Urinary bladder (tissue), 4 donors: ENCODE data around the gene TMEM164. TPM values are rescaled to one million over a fixed set of nuclear protein-coding genes. Genes with fewer than 3 reads are reported as not detected.
A peak's percentile ranks its signal among the peaks of the same experiment; 100 is the strongest.

ENCODE experiments used
- DNase-seq: peaks from one replicate; pipeline ENCODE4 v3.0.0-alpha.2; 2015; ENCODE audit errors: extremely low spot score
- H3K27ac ChIP-seq: one replicate; pipeline ENCODE4 v1.5.1; 2013; ENCODE audit warnings: low read depth, mild to moderate bottlenecking, moderate library complexity
- H3K36me3 ChIP-seq: one replicate; pipeline ENCODE4 v1.6.1; 2013; ENCODE audit warnings: mild to moderate bottlenecking, moderate library complexity; ENCODE audit not compliant: insufficient read depth
- H3K4me1 ChIP-seq: one replicate; pipeline ENCODE4 v1.6.1; 2013; ENCODE audit warnings: mild to moderate bottlenecking, moderate library complexity; ENCODE audit not compliant: insufficient read depth
- H3K4me3 ChIP-seq: one replicate; pipeline ENCODE4 v1.5.1; 2013; ENCODE audit warnings: low read depth, low read length
- WGBS: extraction: QIAGEN DNeasy Blood & Tissue Kit; methylation state at CpG from one replicate; pipeline ENCODE4 v1.1.7; 2013; 5-methylcytosine and 5-hydroxymethylcytosine counted together
- polyA plus RNA-seq: library from polyadenylated mRNA; stranded (reverse); fragments of 200-250 nt; gene quantifications from one replicate; pipeline ENCODE4 v1.2.3, GENCODE V29; 2013
- total RNA-seq: library from RNA; depleted of rRNA; stranded (reverse); fragments of >200 nt; gene quantifications from one replicate; pipeline ENCODE4 v1.2.3, GENCODE V29; 2014
- donor health status: healthy with polysubstance abuse.
- donor health status: healthy.

Gene TMEM164
- total and polyA plus RNA-seq, 2 donors = 10.3 to 12.4 TPM

DNA sequence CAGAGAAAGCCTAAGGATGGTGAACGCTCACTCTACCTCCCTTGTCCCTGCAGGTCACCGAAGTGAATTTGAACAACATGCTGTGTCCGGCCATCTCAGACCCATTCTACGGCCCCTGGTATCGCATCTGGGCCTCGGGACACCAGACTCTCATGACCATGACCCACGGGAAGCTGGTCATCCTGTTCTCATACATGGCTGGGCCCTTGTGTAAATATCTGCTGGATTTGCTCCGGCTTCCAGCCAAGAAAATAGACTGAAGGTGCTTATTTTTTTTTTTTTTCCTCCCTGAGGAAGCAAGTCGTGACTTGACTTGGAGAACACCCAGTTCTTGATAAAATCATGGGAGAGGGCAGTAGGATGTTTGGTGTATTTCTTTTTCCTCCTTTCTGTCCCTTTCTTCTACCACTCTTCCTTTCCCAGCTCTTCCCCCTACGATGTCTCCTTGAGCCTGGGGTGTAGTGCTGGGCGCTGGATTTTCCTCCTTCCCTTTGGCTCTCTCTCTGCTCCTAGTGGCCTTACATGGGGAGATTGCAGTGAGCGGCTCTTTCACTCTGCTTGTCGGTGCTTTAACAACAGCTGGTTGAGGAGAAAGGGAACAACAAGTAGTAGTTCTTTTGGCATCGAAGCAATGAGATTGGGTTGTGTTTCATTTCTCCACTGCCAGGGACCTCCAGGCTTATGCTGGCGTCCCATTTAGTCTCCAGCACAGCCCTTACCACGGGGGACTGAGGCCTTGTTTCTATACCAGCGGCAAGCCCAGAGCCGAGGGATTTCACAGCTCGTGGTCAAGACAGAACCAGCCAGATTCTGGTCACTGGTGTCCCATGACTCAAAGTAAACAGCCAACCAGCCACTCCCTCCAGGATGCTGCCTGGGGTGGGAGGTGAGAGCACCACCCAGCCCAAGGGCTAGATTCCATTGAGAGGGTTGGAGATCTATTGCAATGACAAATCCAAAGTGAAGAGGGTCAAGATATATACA is 170.6 kb downstream of the TMEM164 start:
- WGBS = 85% methylated on average over 19 of the region's 19 CpGs
- DNase-seq = peak; percentile 7

DNA sequence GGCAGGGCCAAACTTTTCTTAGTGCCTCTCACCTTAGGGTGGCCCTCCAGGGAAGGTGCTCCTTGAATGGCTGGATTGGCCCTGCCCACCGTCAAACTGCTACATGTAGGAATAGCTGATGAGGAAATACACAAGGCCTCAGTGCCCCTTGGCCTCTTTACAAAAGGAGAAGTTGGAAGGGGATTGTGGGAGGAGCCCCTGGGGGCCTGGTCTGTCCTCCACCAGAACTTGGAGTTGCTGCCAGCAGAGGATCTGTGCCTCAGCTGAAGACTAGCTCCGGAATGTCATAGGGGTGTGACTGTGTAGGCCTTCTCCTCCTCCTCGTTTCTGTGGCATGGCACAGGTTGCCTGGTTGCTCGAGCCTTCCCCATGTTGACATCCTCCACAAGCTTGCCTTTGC is 172.2 kb downstream of the TMEM164 start:
- Histone ChIP-seq H3K27ac (no peak overlapping the region), H3K4me3 (no peak overlapping the region), H3K4me1 (no peaks in the 10 kb centered on the region), H3K36me3 (no peaks in the 10 kb centered on the region)
- WGBS = 83% methylated on average over 4 of the region's 4 CpGs
- no peak for DNase-seq

More for the DNA sequence above, 170.6 kb downstream of the TMEM164 start:
- Histone ChIP-seq H3K4me3 (no peak overlapping the region), H3K27ac (no peak overlapping the region), H3K4me1 (no peaks in the 10 kb centered on the region), H3K36me3 (no peaks in the 10 kb centered on the region)

DNA sequence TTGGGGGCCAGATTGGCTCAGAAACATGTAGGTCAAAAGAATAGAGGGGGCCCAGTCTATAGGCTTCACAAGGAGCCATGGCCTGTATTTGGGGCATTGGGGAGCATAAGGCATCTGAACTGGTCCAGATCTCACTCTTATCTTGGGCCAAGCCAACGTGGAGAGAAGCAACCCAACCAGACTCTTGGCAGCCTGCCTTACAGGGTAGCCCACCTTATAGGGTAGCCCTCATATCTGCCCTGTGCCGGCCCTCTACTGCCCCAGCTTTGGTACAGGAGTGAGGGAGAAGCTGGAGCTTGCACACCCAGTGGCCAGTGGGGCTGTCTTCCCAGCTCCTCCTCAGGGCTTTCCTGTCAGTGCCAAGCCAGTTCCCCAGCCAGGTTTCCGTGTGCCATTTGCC is 172.8 kb downstream of the TMEM164 start:
- 95% methylated on average over 3 of the region's 3 CpGs for WGBS

DNA sequence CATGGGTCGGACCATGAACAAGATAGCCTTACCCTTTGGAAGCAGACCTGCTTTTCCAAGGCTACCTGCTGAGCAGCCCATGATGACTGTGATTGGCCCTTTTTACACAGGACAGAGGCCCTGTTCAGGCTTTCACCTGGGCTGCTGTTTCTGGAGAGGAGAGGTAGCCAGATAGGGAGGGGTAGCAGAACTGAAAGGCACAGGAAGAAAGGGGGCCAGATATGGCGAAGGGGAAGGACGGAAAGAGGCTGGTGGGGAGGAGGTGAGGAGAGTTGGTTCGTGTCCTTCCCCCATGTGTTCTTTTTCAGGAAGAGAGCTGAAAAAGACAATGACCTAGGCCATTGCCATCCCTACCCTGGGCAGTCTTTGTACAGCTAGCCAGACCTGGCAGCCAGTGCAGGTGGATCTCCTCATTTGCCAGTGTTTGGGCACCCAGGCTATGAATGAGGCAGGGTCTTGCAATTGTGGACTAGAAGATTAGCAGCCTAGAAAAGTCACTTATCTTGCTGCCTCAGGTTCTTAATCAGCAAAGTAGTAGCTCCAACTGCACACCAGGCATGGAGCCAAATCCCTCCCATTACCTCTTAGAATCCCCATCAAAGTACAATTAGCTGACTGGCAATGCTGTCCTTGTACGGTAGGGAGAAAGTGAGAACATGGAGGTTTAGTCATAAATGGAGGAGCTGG is 175.4 kb downstream of the TMEM164 start:
- no peaks in the 10 kb centered on the region for H3K4me1 ChIP-seq
- no peak for DNase-seq
- 91% methylated on average over 5 of the region's 5 CpGs for WGBS
- H3K36me3 ChIP-seq = no peaks in the 10 kb centered on the region
- H3K4me3 ChIP-seq = no peak overlapping the region
- no peak overlapping the region for H3K27ac ChIP-seq

More for the DNA sequence above, 172.8 kb downstream of the TMEM164 start:
- Histone ChIP-seq H3K4me3 (no peak overlapping the region), H3K36me3 (no peaks in the 10 kb centered on the region), H3K4me1 (no peaks in the 10 kb centered on the region), H3K27ac (no peak overlapping the region)
- no peak for DNase-seq

DNA sequence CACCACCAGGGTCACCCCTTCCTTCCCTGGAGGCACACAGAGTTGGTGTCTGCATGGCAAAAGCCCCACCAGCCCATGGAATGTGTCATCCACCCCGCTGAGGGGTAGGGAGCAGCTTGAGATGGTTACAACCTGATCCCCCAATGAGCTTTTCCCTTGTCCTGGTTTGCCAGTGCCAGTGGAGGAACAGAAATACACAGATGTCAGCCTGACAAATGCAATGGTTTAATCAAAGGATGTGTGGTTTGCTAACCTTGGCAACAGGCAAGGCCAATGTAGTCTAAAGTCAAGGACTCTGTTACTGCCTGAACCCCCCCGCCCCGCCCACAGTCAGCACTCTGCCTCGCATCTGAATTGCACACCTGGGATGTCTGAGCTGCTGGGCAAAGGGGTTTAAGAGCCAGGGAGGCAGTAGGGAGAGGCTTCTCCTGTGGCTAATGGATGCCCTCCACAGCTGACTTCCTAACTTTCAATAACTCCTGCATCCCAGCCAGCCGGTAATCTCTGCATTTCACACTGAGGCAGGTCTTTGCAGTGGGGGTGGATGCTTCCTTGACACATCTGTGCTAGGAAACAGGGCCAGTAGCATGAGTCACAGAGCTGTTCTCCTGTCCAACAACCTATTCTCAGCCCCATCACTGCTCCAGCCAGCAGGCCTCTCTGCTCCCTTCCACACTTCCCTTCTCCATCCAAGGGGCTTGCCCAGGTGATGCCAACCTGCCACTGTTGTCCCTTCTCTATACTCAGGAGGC is 177.4 kb downstream of the TMEM164 start:
- H3K27ac ChIP-seq = no peak overlapping the region
- 66% methylated on average over 5 of the region's 5 CpGs for WGBS
- DNase-seq = no peak

DNA sequence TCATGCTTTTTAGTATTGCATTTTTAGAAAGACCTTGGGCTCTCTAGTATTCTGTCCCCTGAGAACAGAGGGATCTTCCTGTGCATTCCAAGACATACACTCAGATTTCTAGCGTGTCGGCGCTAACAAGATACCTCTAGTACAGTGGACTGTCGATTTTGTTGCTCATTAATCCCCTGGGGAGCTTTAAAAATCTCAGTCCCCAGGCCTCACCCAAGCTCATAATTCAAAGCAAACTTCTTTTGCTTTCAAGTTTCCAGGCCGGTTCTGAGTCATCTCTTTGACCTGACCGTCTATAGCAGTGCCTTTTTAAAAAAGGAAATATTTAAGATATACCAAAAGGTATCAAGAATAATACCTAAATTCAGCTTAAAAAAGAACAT is 178.0 kb downstream of the TMEM164 start:
- Histone ChIP-seq H3K4me1 (no peaks in the 10 kb centered on the region), H3K4me3 (no peak overlapping the region), H3K27ac (no peak overlapping the region), H3K36me3 (no peaks in the 10 kb centered on the region)
- whole genome bisulfite sequencing = 36% methylated on average over 6 of the region's 6 CpGs
- no peak for DNase-seq

More for the DNA sequence above, 177.4 kb downstream of the TMEM164 start:
- Histone ChIP-seq H3K4me1 (no peaks in the 10 kb centered on the region), H3K36me3 (no peaks in the 10 kb centered on the region), H3K4me3 (no peak overlapping the region)

DNA sequence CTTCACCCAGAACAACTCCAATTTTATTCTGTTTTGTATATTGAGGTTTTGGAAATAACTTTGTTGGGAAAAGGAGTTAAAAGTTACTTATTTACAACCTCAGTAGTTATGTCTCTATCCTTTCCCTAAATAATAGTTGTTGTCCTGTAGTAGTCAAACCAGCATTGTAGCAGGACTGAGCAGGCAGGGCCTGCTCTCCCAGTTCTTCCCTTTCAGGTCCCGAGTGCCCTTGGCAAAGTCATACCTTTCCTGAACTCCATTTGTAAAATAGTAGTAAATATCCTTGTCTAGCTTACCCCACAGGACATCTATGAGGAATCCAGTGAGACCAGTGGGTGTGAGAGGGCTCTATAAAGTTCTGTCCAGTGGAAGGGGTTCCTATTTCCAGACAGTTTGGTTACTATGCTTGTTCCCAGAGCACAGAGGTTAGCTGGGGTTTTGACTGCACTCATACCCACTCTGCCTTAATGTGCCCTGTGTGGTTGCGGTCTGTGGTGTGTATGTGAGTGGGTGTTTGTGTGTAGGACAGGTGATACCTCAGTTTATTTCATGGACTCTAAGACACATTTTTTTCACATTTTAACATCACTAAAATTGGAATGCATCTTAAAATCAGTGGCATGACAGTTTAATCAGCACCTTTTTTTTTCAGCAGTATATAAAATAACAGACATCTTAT is 178.7 kb downstream of the TMEM164 start:
- Histone ChIP-seq H3K36me3 (no peaks in the 10 kb centered on the region), H3K4me3 (no peak overlapping the region), H3K27ac (no peak overlapping the region), H3K4me1 (no peaks in the 10 kb centered on the region)
- no peak for DNase-seq
- 86% methylated on average over 2 of the region's 2 CpGs for WGBS

DNA sequence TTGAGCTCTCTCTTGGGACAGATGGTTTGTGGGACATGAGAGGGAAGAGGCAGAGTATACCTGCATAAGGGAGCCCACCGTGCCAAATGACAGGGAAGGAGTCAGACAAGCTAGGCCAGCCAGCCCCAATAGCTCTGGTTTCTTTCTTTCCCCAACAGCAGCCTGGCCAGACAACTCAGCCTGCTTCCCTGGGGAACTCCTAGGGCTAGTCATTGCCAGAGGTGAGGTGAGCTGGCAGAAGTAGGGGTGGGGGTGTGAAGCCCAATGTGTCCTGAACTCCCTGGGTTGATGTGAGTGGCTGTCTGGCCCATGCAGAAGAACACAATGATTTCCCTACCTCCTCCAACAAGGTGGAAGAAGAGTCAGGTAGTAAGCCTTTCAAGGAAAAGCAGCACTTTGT is 179.4 kb downstream of the TMEM164 start:
- Histone ChIP-seq H3K4me3 (no peak overlapping the region), H3K27ac (no peak overlapping the region), H3K4me1 (no peaks in the 10 kb centered on the region), H3K36me3 (no peaks in the 10 kb centered on the region)
- 96% methylated on average over 1 of the region's 1 CpG for WGBS
- no peak for DNase-seq

DNA sequence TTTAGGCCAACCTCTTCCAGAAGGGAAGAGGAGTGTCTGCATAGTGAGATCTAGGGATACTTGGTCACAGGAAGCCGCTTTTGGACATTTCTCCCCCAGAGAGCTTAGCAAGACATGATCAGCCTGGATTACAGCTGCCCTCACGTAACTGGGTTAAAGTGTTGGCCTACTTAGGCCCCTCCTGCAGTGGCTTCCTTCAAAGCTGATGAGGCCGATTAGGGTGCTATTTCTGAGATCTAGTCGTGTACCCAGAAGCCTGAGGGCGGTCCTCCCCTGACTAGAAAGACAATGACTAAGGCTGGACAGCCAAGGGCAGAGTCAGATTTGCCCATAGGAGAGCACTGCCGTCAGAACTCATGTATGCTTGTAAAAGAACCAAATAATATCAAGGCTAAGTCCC is 180.0 kb downstream of the TMEM164 start:
- 75% methylated on average over 6 of the region's 6 CpGs for WGBS

DNA sequence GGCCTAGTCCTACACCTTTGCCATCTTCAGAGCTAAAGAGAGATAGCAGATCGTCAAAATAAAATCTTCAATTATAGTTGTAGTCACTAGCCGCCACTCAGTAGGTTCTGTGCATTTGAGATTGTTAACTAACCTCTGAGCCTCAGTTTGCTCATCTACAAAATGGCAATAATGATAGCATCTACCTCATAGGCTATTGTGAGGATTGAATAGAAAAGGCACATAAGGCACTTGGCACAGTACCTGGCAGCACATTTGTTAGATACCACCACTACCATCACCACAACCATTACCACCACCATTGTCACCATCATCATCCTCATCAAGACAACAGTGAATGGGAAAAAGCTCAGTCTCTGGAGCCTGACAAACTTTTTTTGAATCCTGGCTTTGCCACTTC is 180.4 kb downstream of the TMEM164 start:
- Histone ChIP-seq H3K4me3 (no peak overlapping the region), H3K27ac (no peak overlapping the region), H3K4me1 (no peaks in the 10 kb centered on the region), H3K36me3 (no peaks in the 10 kb centered on the region)
- DNase-seq = no peak
- 96% methylated on average over 2 of the region's 2 CpGs for WGBS

More for the DNA sequence above, 180.0 kb downstream of the TMEM164 start:
- Histone ChIP-seq H3K4me1 (no peaks in the 10 kb centered on the region), H3K27ac (no peak overlapping the region), H3K4me3 (no peak overlapping the region), H3K36me3 (no peaks in the 10 kb centered on the region)
- DNase-seq = no peak

DNA sequence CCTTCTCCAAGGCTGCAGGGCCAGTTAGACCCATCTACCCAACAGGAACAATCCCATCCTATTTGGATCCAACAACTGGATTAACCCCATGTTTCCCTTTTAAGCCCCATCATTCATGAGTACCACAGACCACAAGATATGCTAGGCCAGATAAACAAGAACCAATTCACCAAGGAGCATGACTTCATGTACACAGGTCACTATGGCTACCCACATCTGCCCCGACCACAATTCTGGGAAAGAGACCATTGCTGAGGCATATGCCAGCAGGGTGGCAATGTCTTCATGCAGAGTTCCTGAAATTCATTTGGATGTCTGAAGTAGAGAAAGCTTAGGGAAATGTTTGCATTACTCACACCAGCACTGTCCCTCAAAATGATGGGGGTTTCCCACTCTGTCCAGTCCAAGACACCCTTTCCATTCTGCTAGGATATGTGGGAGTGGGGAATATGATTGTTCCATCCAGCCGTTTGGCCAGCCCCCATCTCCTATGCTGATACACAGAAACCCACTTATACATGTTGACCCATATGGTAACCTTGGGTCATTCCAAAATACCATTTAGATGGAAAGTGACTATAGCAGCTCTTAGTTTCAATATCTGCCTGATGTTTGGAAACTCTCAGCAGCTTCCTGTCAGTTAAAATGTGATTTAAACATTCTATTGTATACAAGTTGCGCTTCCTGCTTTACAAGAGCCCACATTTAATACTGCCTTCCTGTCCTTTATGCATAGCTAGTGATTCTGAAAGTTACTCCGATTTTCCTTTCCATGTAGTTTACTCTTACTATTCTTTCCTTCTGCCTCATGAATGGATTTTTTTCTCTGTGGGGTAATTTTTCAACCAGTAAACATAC is 186.0 kb downstream of the TMEM164 start:
- Histone ChIP-seq H3K27ac (no peak overlapping the region), H3K4me1 (no peaks in the 10 kb centered on the region), H3K4me3 (no peak overlapping the region), H3K36me3 (no peaks in the 10 kb centered on the region)
- WGBS = 60% methylated on average over 4 of the region's 4 CpGs
- DNase-seq = no peak

DNA sequence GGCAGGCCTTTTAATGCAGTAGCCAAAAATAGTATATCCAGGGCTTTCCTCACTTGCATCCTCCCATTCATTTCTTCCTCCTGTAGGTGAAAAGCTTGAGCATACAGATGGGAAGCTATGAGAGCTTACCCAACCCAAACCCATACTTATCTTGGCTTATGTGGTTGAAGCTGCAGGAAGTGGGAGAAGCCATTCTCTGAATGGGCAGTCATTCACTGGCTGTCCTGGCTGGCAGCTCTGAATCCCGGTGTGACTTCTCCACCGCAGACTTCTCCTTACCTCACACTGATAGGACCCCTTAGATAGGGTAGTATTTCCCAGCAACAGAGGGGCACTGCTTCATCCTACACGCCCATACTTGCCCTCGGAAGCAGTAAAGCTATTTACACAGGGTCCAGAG is 189.6 kb downstream of the TMEM164 start:
- no peaks in the 10 kb centered on the region for H3K36me3 ChIP-seq
- no peak for DNase-seq
- H3K27ac ChIP-seq = no peak overlapping the region
- H3K4me3 ChIP-seq = no peak overlapping the region
- no peaks in the 10 kb centered on the region for H3K4me1 ChIP-seq
- WGBS = 92% methylated on average over 4 of the region's 4 CpGs
